Tibial nerve (tissue), 3 donors: ENCODE results near the gene TSSK2.

Source experiments
- POLR2A ChIP-seq, 2 donors: fragments of 450-650 bp; IDR thresholded peaks; one replicate each; pipeline ENCODE4 v1.6.1; 2017; ENCODE audit warnings: antibody characterized with exemption in 2 of 2, mild to moderate bottlenecking in 2 of 2, moderate library complexity in 2 of 2
- TF ChIP-seq, protein P1 (sequence below), 5 experiments: fragments of 200-600 bp in 3 of 5; fragments of 450-650 bp in 2 of 5; sonication (generic) in 3 of 5; IDR thresholded peaks; one replicate each; pipeline ENCODE4 v1.5.1; 2016 to 2019; ENCODE audit warnings: antibody characterized with exemption in 5 of 5, mild to moderate bottlenecking in 3 of 5, moderate library complexity in 2 of 5

DNA sequence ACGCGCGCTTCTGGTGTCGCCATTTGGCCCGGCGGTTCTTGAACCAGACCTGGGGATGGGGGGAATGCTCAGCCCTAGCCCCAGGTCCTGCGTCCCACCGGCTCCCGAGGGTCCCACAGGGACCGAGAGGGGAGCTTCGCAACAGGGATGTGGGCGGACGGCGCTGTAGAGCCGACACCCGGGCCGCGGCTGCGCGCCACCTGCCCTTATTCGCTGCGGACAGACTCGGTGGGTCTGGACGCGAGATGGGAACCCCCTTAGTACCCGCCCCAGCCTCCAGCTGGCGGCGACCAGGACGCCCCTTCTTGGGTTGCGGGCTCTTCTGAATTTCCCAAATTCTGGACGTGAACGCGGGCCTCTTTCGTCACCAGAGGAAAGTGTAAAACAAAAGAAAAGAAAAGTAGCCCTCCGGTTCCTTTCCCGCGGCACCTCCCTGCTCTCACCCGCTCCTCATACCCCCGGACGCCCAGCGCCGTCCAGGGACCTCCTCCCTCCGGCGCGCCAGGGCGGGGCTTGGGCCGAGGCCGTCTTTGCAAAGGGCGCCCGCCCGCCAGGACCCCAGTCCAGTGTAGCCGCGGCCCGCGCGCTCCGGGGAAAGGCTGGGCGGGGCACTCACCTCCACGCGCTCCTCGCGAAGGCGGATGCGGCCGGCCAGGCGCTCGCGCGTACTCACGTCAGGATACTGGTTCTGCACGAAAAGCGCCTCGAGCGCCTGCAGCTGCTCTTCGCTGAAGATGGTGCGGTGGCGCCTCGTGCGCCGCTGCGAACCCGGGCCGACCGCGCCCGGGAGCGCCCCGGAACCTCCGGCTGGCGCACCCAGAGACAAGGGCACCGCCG, 18.2 kb downstream of the TSSK2 start:
- TF ChIP-seq, protein P1, sequence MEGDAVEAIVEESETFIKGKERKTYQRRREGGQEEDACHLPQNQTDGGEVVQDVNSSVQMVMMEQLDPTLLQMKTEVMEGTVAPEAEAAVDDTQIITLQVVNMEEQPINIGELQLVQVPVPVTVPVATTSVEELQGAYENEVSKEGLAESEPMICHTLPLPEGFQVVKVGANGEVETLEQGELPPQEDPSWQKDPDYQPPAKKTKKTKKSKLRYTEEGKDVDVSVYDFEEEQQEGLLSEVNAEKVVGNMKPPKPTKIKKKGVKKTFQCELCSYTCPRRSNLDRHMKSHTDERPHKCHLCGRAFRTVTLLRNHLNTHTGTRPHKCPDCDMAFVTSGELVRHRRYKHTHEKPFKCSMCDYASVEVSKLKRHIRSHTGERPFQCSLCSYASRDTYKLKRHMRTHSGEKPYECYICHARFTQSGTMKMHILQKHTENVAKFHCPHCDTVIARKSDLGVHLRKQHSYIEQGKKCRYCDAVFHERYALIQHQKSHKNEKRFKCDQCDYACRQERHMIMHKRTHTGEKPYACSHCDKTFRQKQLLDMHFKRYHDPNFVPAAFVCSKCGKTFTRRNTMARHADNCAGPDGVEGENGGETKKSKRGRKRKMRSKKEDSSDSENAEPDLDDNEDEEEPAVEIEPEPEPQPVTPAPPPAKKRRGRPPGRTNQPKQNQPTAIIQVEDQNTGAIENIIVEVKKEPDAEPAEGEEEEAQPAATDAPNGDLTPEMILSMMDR (IDR thresholded peaks at IDR 0.05), result no peak
- no peak for TF ChIP-seq POLR2A (IDR thresholded peaks at IDR 0.05)
